Keratinocyte (primary cell): ENCODE results near the gene RHOT1. TPM values are rescaled to one million over a fixed set of nuclear protein-coding genes. Genes with fewer than 3 reads are reported as not detected.

Experiments
- DNase-seq: peaks from one replicate; pipeline ENCODE4 v3.0.0-alpha.2; 2011; ENCODE audit warnings: low read depth, missing footprints, low spot score
- FAIRE-seq: peaks from 2 replicates; lab custom pipeline; 2011; peaks lifted over from hg19 to GRCh38; lab: Jason Lieb, UNC
- H2AFZ ChIP-seq: 2 replicates; pipeline ENCODE4 v1.6.0; 2012; ENCODE audit warnings: low read length, control low read depth, inconsistent platforms; ENCODE audit not compliant: control insufficient read depth
- H3K27ac ChIP-seq: 2 replicates; pipeline ENCODE4 v1.5.1; 2011; ENCODE audit warnings: low read length; ENCODE audit not compliant: control insufficient read depth, insufficient read depth
- H3K27me3 ChIP-seq: 3 replicates; pipeline ENCODE4 v1.6.0; 2011; ENCODE audit warnings: low read length; ENCODE audit not compliant: control insufficient read depth, insufficient read depth; ENCODE audit errors: extremely low read depth
- H3K36me3 ChIP-seq, 2 experiments: 2 replicates in 1 of 2; 3 replicates in 1 of 2; pipeline ENCODE4 v1.5.1; 2011; ENCODE audit warnings: low read length in 2 of 2, mild to moderate bottlenecking in 1 of 2; ENCODE audit not compliant: control insufficient read depth in 2 of 2, insufficient read depth in 2 of 2; ENCODE audit errors: extremely low read depth in 1 of 2
- H3K4me1 ChIP-seq: 3 replicates; pipeline ENCODE4 v1.5.1; 2011; ENCODE audit warnings: low read length; ENCODE audit not compliant: control insufficient read depth, insufficient read depth; ENCODE audit errors: extremely low read depth
- H3K4me2 ChIP-seq: 3 replicates; pipeline ENCODE4 v1.6.0; 2011; ENCODE audit warnings: low read depth, low read length; ENCODE audit not compliant: control insufficient read depth, insufficient read depth; ENCODE audit errors: extremely low read depth
- H3K4me3 ChIP-seq, 3 experiments: fragments of 200-600 bp in 1 of 3; sonication (generic) in 1 of 3; 2 replicates in 2 of 3; 3 replicates in 1 of 3; pipeline ENCODE4 v1.5.1; 2011 to 2016; ENCODE audit warnings: low read length in 3 of 3, mild to moderate bottlenecking in 3 of 3, control low read depth in 2 of 3, inconsistent platforms in 1 of 3, low read depth in 1 of 3, mixed read lengths in 1 of 3, mixed run types in 1 of 3, moderate library complexity in 1 of 3; ENCODE audit not compliant: control insufficient read depth in 2 of 3, insufficient read depth in 2 of 3; ENCODE audit errors: extremely low read depth in 1 of 3
- H3K79me2 ChIP-seq: 2 replicates; pipeline ENCODE4 v1.6.0; 2012; ENCODE audit warnings: low read length; ENCODE audit not compliant: control insufficient read depth, insufficient read depth
- H3K9ac ChIP-seq: 3 replicates; pipeline ENCODE4 v1.6.0; 2011; ENCODE audit warnings: low read length; ENCODE audit not compliant: control insufficient read depth, insufficient read depth; ENCODE audit errors: extremely low read depth
- H3K9me1 ChIP-seq: 3 replicates; pipeline ENCODE4 v1.6.0; 2011; ENCODE audit warnings: low read length; ENCODE audit not compliant: control insufficient read depth, insufficient read depth; ENCODE audit errors: extremely low read depth
- H3K9me3 ChIP-seq: 2 replicates; pipeline ENCODE4 v1.5.1; 2012; ENCODE audit warnings: low read depth, low read length; ENCODE audit not compliant: control insufficient read depth
- H4K20me1 ChIP-seq: 3 replicates; pipeline ENCODE4 v1.6.0; 2011; ENCODE audit warnings: low read length; ENCODE audit not compliant: control insufficient read depth, insufficient read depth; ENCODE audit errors: extremely low read depth
- EZH2 ChIP-seq: IDR thresholded peaks from one replicate; pipeline ENCODE4 v1.6.1; 2012; ENCODE audit warnings: inconsistent platforms, mild to moderate bottlenecking, low read length, moderate library complexity
- dilution Hi-C: fragments of 300-500 bp; cut with MboI; formaldehyde crosslinking; loops from one replicate; pipeline ENCODE4 v1.7.0; 2020; ENCODE audit warnings: low sequenced_read_pairs; ENCODE audit not compliant: extremely low pct_ligation_motif_present
- polyA plus RNA-seq, 5 experiments: library from polyadenylated mRNA; depleted of rRNA in 3 of 5; stranded (reverse) in 3 of 5; stranded (forward) in 1 of 5; unstranded in 1 of 5; fragments of >200 nt; gene quantifications; 1 replicate in 1 of 5; 2 replicates in 3 of 5; 3 replicates in 1 of 5; pipeline versions ENCODE4 v1.2.1 to v1.2.3, GENCODE V29; 2011 to 2012; ENCODE audit warnings: missing spikeins in 2 of 5, low read depth in 1 of 5, low replicate concordance in 1 of 5
- TF ChIP-seq, protein P1 (sequence below), 3 experiments: IDR thresholded peaks in 1 of 3; conservative IDR thresholded peaks in 1 of 3; optimal IDR thresholded peaks in 1 of 3; 2 replicates in 2 of 3; 3 replicates in 1 of 3; pipeline versions ENCODE3 to v1.5.1; 2011; ENCODE audit warnings: low read length in 3 of 3, mild to moderate bottlenecking in 3 of 3, moderate library complexity in 2 of 3, control low read depth in 1 of 3, inconsistent platforms in 1 of 3; ENCODE audit not compliant: insufficient read depth in 2 of 3; ENCODE audit errors: extremely low read depth in 1 of 3

RHOT1 gene
- polyA plus RNA-seq, 1 donor (not counting 4 experiments of a cell fraction or from before 2014, with no cell fraction given), result 50.4 TPM

DNA sequence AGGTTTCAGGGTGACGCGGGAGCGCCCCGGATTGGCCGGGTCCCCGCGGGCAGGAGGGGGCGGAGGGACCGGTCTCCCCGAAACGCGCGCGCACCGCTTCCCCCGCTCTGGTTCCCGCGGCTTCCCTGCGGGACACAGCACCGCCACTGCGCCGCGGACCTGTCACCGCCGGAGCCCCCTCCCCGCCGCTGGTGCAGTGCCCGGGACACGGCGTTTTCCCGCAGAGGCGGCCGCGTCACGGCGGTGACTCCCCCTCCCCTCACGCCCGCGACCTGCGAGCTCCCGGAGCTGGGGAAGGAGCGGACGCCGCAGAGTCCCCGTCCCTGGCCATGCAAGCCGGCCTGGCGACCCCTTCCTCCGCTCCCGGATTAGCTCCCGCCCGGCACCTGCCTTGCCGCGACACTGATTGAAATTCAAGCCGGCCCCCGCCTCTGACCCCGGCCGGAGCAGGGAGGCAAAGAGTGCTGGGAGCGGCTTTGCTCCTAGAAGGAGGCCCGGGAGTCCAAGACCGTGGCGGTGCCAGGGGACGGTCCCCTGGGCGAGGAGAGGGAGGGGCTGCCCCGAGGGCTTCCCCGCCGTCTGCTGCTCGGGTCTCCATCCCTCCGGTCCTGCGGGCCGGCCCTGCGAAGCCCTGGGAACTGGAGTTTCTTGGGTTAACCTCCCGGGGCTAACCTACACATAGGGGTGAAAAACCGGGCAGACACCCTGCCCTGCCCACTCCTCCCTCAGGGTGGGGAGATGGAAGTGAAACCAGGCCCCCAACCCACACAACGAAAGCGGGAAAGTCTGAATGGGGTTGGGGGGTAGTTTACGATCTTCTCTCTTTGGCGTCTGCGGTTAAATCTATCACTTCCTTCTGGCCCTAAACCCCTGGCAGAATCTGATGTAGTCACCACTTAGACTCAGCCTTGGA, 124.3 kb downstream of the RHOT1 start:
- dilution Hi-C loops, result no loop called here
- Histone ChIP-seq H3K4me2 (peak overlapping the region; percentile 51), H3K79me2 (no peaks in the 10 kb centered on the region), H4K20me1 (no peaks in the 10 kb centered on the region), H3K4me3 (peak overlapping the region; percentile 18 to 23 (median 19)), H2AFZ (no peak overlapping the region), H3K27ac (no peak overlapping the region), H3K9me1 (no peaks in the 10 kb centered on the region), H3K4me1 (no peaks in the 10 kb centered on the region), H3K9me3 (no peaks in the 10 kb centered on the region), H3K36me3 (no peaks in the 10 kb centered on the region), H3K27me3 (peaks cover 81% of the 10 kb centered on the region), H3K9ac (no peak overlapping the region)
- FAIRE-seq (no peak), DNase-seq (no peak)
- peak; percentile 100 for TF ChIP-seq EZH2
- TF ChIP-seq, protein P1, sequence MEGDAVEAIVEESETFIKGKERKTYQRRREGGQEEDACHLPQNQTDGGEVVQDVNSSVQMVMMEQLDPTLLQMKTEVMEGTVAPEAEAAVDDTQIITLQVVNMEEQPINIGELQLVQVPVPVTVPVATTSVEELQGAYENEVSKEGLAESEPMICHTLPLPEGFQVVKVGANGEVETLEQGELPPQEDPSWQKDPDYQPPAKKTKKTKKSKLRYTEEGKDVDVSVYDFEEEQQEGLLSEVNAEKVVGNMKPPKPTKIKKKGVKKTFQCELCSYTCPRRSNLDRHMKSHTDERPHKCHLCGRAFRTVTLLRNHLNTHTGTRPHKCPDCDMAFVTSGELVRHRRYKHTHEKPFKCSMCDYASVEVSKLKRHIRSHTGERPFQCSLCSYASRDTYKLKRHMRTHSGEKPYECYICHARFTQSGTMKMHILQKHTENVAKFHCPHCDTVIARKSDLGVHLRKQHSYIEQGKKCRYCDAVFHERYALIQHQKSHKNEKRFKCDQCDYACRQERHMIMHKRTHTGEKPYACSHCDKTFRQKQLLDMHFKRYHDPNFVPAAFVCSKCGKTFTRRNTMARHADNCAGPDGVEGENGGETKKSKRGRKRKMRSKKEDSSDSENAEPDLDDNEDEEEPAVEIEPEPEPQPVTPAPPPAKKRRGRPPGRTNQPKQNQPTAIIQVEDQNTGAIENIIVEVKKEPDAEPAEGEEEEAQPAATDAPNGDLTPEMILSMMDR (optimal IDR thresholded peaks at IDR 0.05 in 1 of 3, IDR thresholded peaks at IDR 0.05 in 1 of 3, conservative IDR thresholded peaks at IDR 0.05 in 1 of 3; ENCODE audit: extremely low read depth in 1 of 3, insufficient read depth in 2 of 3, low read length in 3 of 3), result no peak

DNA sequence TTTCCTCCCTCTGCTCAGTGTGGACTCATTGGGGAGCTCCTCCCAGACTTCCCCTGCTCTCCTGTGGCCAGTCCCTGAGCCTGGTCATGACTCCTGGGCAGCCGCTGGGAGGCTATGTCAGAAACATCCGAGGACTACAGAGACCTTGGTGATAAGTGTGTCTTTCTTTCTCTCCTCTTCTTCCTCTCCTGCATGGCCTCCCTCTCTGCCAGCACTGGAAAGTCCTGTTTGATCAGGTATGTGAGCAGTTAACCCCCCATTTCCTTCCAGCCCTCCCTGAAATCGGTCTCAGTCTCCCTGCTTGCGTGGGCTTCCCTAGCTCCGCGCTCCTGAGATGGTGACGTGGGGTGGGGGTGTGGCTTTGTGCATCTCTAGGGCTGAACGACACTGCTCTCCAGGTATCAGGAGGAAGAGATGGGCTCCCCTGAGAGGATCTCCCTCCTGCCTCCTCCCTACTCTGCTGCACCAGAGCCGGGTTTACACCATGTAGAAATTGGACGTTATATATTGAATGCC, 125.4 kb downstream of the RHOT1 start:
- no peak overlapping the region for H2AFZ ChIP-seq
- FAIRE-seq (no peak), DNase-seq (no peak)
- dilution Hi-C loops, result no loop called here
- peaks cover 74% of the 10 kb centered on the region for H3K27me3 ChIP-seq
- H3K4me2 ChIP-seq, result no peak overlapping the region
- no peak overlapping the region for H3K9ac ChIP-seq
- H3K9me1 ChIP-seq, result no peaks in the 10 kb centered on the region
- no peaks in the 10 kb centered on the region for H3K79me2 ChIP-seq
- TF ChIP-seq, protein P1 (optimal IDR thresholded peaks at IDR 0.05 in 1 of 3, IDR thresholded peaks at IDR 0.05 in 1 of 3, conservative IDR thresholded peaks at IDR 0.05 in 1 of 3; ENCODE audit: extremely low read depth in 1 of 3, insufficient read depth in 2 of 3, low read length in 3 of 3), result no peak
- TF ChIP-seq EZH2, result peak; percentile 30
- no peaks in the 10 kb centered on the region for H4K20me1 ChIP-seq
- H3K4me3 ChIP-seq, result no peak overlapping the region
- H3K36me3 ChIP-seq, result no peaks in the 10 kb centered on the region
- no peaks in the 10 kb centered on the region for H3K4me1 ChIP-seq
- no peak overlapping the region for H3K27ac ChIP-seq
- no peaks in the 10 kb centered on the region for H3K9me3 ChIP-seq
